HepG2 (cell line): ENCODE measurements around the gene OTULINL. TPM values are rescaled to one million over a fixed set of nuclear protein-coding genes. Genes with fewer than 3 reads are reported as not detected.

Experiments used
- FOXK1 ChIP-seq: sonication (generic); formaldehyde crosslinking; IDR thresholded peaks from 2 replicates; pipeline ENCODE4 v1.4.0; 2020; ENCODE audit warnings: low read depth, missing genetic modification reagents, borderline replicate concordance
- HMGXB4 ChIP-seq, 2 experiments: sonication (generic) in 1 of 2; formaldehyde crosslinking in 1 of 2; IDR thresholded peaks; 2 replicates each; pipeline versions ENCODE4 v1.4.0 to v1.6.1; 2018 to 2020; ENCODE audit warnings: missing genetic modification reagents in 2 of 2, borderline replicate concordance in 1 of 2, low read depth in 1 of 2, mild to moderate bottlenecking in 1 of 2, missing biosample characterization in 1 of 2
- LCORL ChIP-seq, 2 experiments: fragments of 450-650 bp in 1 of 2; sonication (generic) in 1 of 2; formaldehyde crosslinking in 1 of 2; IDR thresholded peaks; 2 replicates each; pipeline versions ENCODE4 v1.5.0 to v1.6.1; 2017 to 2020; ENCODE audit warnings: antibody characterized with exemption in 1 of 2, missing genetic modification reagents in 1 of 2
- NR1H2 ChIP-seq: sonication (generic); formaldehyde crosslinking; IDR thresholded peaks from 2 replicates; pipeline ENCODE4 v1.8.1; 2022; ENCODE audit warnings: low read depth, missing genetic modification reagents, borderline replicate concordance
- SP2 ChIP-seq: sonication (generic); formaldehyde crosslinking; IDR thresholded peaks from 2 replicates; pipeline ENCODE4 v1.5.1; 2020; ENCODE audit warnings: mild to moderate bottlenecking, missing genetic modification reagents
- TBX2 ChIP-seq: sonication (generic); formaldehyde crosslinking; IDR thresholded peaks from 2 replicates; pipeline ENCODE4 v1.5.0; 2020; ENCODE audit warnings: missing genetic modification reagents, mild to moderate bottlenecking, borderline replicate concordance
- ZBTB8A ChIP-seq: sonication (generic); formaldehyde crosslinking; IDR thresholded peaks from 2 replicates; pipeline ENCODE4 v1.4.0; 2020; ENCODE audit warnings: mild to moderate bottlenecking, low read depth, missing genetic modification reagents, borderline replicate concordance
- ZNF10 ChIP-seq: sonication (generic); formaldehyde crosslinking; IDR thresholded peaks from 2 replicates; pipeline ENCODE4 v1.4.0; 2020; ENCODE audit warnings: mild to moderate bottlenecking, low read depth, missing genetic modification reagents, borderline replicate concordance
- ZNF121 ChIP-seq: sonication (generic); formaldehyde crosslinking; IDR thresholded peaks from 2 replicates; pipeline ENCODE4 v1.5.0; 2020; ENCODE audit warnings: mild to moderate bottlenecking, missing genetic modification reagents
- ZNF501 ChIP-seq: sonication (generic); formaldehyde crosslinking; IDR thresholded peaks from 2 replicates; pipeline ENCODE4 v1.5.1; 2020; ENCODE audit warnings: mild to moderate bottlenecking, moderate library complexity, missing genetic modification reagents
- ZNF615 ChIP-seq: sonication (generic); formaldehyde crosslinking; IDR thresholded peaks from 2 replicates; pipeline ENCODE4 v1.5.0; 2020; ENCODE audit warnings: mild to moderate bottlenecking, missing genetic modification reagents, borderline replicate concordance
- ZNF768 ChIP-seq: sonication (generic); formaldehyde crosslinking; IDR thresholded peaks from 2 replicates; pipeline ENCODE4 v1.4.0; 2020; ENCODE audit warnings: missing genetic modification reagents
- polyA plus RNA-seq, 8 experiments: library from polyadenylated mRNA; depleted of rRNA in 3 of 8; stranded (reverse) in 7 of 8; unstranded in 1 of 8; fragments of >200 nt; fragmentation: Illumina TruSeq in 4 of 8; extraction: Trizol in 4 of 8; gene quantifications; 2 replicates each; pipeline versions ENCODE4 v1.2.1 to v1.2.3, GENCODE V29; 2011 to 2016; ENCODE audit warnings: low read depth in 4 of 8, missing spikeins in 1 of 8, mixed read lengths in 1 of 8; ENCODE audit not compliant: insufficient read depth in 1 of 8
- total RNA-seq, 5 experiments: library from RNA; depleted of rRNA; stranded (reverse); fragments of >200 nt; fragmentation: Illumina TruSeq; extraction: Trizol; gene quantifications; 2 replicates each; pipeline ENCODE4 v1.2.3, GENCODE V29; 2016; ENCODE audit warnings: low read depth in 1 of 5
- TF ChIP-seq, protein P1 (sequence below): sonication (generic); formaldehyde crosslinking; IDR thresholded peaks from 2 replicates; pipeline ENCODE4 v1.4.0; 2020; ENCODE audit warnings: mild to moderate bottlenecking, missing genetic modification reagents
- TF ChIP-seq, protein P2 (sequence below): sonication (generic); formaldehyde crosslinking; IDR thresholded peaks from 2 replicates; pipeline ENCODE4 v1.4.0; 2020; ENCODE audit warnings: missing genetic modification reagents, low read depth, mild to moderate bottlenecking, borderline replicate concordance
- TF ChIP-seq, protein P3 (sequence below): sonication (generic); formaldehyde crosslinking; IDR thresholded peaks from 2 replicates; pipeline ENCODE4 v1.5.0; 2020; ENCODE audit warnings: missing genetic modification reagents
- TF ChIP-seq, protein P4 (sequence below): sonication (generic); formaldehyde crosslinking; conservative IDR thresholded peaks from 2 replicates; pipeline ENCODE4 v1.8.1; 2023; ENCODE audit warnings: missing genetic modification reagents
- TF ChIP-seq, protein P5 (sequence below): sonication (generic); formaldehyde crosslinking; IDR thresholded peaks from 2 replicates; pipeline ENCODE4 v1.4.0; 2020; ENCODE audit warnings: missing genetic modification reagents, borderline replicate concordance

OTULINL gene
- total and polyA plus RNA-seq, 2 of the 13 experiments (the other 11 are each of a cell fraction or from before 2014, with no cell fraction given), result 0.04 to 0.40 TPM

GRCh38 chr5:14569948-14570691, 11.5 kb upstream of the OTULINL start (continued):
- no peak for TF ChIP-seq ZNF501 (CRISPR knock-in tag)
- no peak for TF ChIP-seq ZNF10 (CRISPR knock-in tag)
- TF ChIP-seq, protein P1, sequence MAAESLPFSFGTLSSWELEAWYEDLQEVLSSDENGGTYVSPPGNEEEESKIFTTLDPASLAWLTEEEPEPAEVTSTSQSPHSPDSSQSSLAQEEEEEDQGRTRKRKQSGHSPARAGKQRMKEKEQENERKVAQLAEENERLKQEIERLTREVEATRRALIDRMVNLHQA (CRISPR knock-in tag), result no peak
- TF ChIP-seq SP2, result no peak
- TF ChIP-seq, protein P2, sequence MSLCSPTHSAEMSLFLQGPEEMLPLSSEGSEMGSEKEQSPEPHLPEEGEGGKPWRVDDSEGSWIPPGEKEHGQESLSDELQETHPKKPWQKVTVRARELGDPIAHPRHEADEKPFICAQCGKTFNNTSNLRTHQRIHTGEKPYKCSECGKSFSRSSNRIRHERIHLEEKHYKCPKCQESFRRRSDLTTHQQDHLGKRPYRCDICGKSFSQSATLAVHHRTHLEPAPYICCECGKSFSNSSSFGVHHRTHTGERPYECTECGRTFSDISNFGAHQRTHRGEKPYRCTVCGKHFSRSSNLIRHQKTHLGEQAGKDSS (CRISPR knock-in tag), result no peak
- TF ChIP-seq ZBTB8A (CRISPR knock-in tag), result no peak
- TF ChIP-seq, protein P3, sequence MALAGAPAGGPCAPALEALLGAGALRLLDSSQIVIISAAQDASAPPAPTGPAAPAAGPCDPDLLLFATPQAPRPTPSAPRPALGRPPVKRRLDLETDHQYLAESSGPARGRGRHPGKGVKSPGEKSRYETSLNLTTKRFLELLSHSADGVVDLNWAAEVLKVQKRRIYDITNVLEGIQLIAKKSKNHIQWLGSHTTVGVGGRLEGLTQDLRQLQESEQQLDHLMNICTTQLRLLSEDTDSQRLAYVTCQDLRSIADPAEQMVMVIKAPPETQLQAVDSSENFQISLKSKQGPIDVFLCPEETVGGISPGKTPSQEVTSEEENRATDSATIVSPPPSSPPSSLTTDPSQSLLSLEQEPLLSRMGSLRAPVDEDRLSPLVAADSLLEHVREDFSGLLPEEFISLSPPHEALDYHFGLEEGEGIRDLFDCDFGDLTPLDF, result no peak
- TF ChIP-seq ZNF768 (CRISPR knock-in tag), result no peak
- no peak for TF ChIP-seq ZNF615
- TF ChIP-seq, protein P4, sequence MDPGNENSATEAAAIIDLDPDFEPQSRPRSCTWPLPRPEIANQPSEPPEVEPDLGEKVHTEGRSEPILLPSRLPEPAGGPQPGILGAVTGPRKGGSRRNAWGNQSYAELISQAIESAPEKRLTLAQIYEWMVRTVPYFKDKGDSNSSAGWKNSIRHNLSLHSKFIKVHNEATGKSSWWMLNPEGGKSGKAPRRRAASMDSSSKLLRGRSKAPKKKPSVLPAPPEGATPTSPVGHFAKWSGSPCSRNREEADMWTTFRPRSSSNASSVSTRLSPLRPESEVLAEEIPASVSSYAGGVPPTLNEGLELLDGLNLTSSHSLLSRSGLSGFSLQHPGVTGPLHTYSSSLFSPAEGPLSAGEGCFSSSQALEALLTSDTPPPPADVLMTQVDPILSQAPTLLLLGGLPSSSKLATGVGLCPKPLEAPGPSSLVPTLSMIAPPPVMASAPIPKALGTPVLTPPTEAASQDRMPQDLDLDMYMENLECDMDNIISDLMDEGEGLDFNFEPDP, result no peak
- TF ChIP-seq NR1H2, result no peak
- peak; percentile 58; the same call in 1 of the 2 replicates for TF ChIP-seq TBX2
- TF ChIP-seq ZNF121 (CRISPR knock-in tag), result peak; percentile 99
- TF ChIP-seq, protein P5, sequence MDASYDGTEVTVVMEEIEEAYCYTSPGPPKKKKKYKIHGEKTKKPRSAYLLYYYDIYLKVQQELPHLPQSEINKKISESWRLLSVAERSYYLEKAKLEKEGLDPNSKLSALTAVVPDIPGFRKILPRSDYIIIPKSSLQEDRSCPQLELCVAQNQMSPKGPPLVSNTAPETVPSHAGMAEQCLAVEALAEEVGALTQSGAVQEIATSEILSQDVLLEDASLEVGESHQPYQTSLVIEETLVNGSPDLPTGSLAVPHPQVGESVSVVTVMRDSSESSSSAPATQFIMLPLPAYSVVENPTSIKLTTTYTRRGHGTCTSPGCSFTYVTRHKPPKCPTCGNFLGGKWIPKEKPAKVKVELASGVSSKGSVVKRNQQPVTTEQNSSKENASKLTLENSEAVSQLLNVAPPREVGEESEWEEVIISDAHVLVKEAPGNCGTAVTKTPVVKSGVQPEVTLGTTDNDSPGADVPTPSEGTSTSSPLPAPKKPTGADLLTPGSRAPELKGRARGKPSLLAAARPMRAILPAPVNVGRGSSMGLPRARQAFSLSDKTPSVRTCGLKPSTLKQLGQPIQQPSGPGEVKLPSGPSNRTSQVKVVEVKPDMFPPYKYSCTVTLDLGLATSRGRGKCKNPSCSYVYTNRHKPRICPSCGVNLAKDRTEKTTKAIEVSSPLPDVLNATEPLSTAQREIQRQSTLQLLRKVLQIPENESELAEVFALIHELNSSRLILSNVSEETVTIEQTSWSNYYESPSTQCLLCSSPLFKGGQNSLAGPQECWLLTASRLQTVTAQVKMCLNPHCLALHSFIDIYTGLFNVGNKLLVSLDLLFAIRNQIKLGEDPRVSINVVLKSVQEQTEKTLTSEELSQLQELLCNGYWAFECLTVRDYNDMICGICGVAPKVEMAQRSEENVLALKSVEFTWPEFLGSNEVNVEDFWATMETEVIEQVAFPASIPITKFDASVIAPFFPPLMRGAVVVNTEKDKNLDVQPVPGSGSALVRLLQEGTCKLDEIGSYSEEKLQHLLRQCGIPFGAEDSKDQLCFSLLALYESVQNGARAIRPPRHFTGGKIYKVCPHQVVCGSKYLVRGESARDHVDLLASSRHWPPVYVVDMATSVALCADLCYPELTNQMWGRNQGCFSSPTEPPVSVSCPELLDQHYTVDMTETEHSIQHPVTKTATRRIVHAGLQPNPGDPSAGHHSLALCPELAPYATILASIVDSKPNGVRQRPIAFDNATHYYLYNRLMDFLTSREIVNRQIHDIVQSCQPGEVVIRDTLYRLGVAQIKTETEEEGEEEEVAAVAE (CRISPR knock-in tag), result no peak; the same call in 1 of the 2 replicates
- TF ChIP-seq LCORL (IDR thresholded peaks at IDR 0.05), result no peak
- TF ChIP-seq LCORL (CRISPR knock-in tag; IDR thresholded peaks at IDR 0.05), result peak; percentile 50; the same call in 1 of the 2 replicates
- peak in 1 of 2 experiments; percentile 67; a peak in 1 of 4 replicates for TF ChIP-seq HMGXB4 (CRISPR knock-in tag; IDR thresholded peaks at IDR 0.05; ENCODE audit: borderline replicate concordance in 1 of 2, low read depth in 1 of 2)
- peak; percentile 84; the same call in 1 of the 2 replicates for TF ChIP-seq FOXK1 (CRISPR knock-in tag)
